ENCODE measurements around the gene HDAC4.

- TF ChIP-seq CTCF (IDR thresholded peaks at IDR 0.05) (no peak), EP300 (IDR thresholded peaks at IDR 0.05) (no peak), POLR2A (IDR thresholded peaks at IDR 0.05) (no peak)
Measured at GRCh38 chr2:239179851-239180371, 220.9 kb downstream of the HDAC4 start.

Data from stomach (tissue), 4 donors.